Left kidney (tissue), 1 donor: ENCODE data around the gene TUBA4B. TPM values are rescaled to one million over a fixed set of nuclear protein-coding genes. Genes with fewer than 3 reads are reported as not detected.

ENCODE experiments used
- polyA plus RNA-seq: library from polyadenylated mRNA; unstranded; fragments of 120-200 nt; gene quantifications from one replicate; pipeline ENCODE4 v1.2.1, GENCODE V29; 2013; ENCODE audit not compliant: insufficient read length

The TUBA4B gene
- polyA plus RNA-seq, 1 donor, result 0.75 TPM

Other genes with a start within 250 kb of the TUBA4B start
- gene CFAP65, start 211.7 kb upstream of the TUBA4B start, polyA plus RNA-seq, result 0.28 TPM
- gene IHH, start 192.3 kb upstream of the TUBA4B start, polyA plus RNA-seq, result 1.7 TPM
- gene NHEJ1, start 92.4 kb upstream of the TUBA4B start, polyA plus RNA-seq, result 22.2 TPM
- gene SLC23A3, start 83.2 kb upstream of the TUBA4B start, polyA plus RNA-seq, result 22.3 TPM
- gene CNPPD1, start 76.3 kb upstream of the TUBA4B start, polyA plus RNA-seq, result 64.0 TPM
- gene RETREG2, start 75.0 kb upstream of the TUBA4B start, polyA plus RNA-seq, result 105 TPM
- 39.5 TPM for gene ZFAND2B, start 46.5 kb upstream of the TUBA4B start, polyA plus RNA-seq
- gene ABCB6, start 34.3 kb upstream of the TUBA4B start, polyA plus RNA-seq, result 42.6 TPM
- gene ATG9A, start 23.6 kb upstream of the TUBA4B start, polyA plus RNA-seq, result 49.5 TPM
- 73.1 TPM for gene ANKZF1, start 23.4 kb upstream of the TUBA4B start, polyA plus RNA-seq
- 28.7 TPM for gene GLB1L, start 7.8 kb upstream of the TUBA4B start, polyA plus RNA-seq
- 34.9 TPM for gene STK16, start 7.8 kb upstream of the TUBA4B start, polyA plus RNA-seq
- 25.2 TPM for gene TUBA4A, start 675 bp downstream of the TUBA4B start, polyA plus RNA-seq
- gene DNAJB2, start 26.1 kb downstream of the TUBA4B start, polyA plus RNA-seq, result 62.9 TPM
- 0.27 TPM for gene PTPRN, start 56.2 kb downstream of the TUBA4B start, polyA plus RNA-seq
- not detected for gene RESP18, start 79.5 kb downstream of the TUBA4B start, polyA plus RNA-seq
- 60.2 TPM for gene DNPEP, start 134.7 kb downstream of the TUBA4B start, polyA plus RNA-seq
- 5.9 TPM for gene DES, start 165.1 kb downstream of the TUBA4B start, polyA plus RNA-seq
- gene SPEG, start 181.6 kb downstream of the TUBA4B start, polyA plus RNA-seq, result 10.8 TPM
- 41.7 TPM for gene GMPPA, start 245.6 kb downstream of the TUBA4B start, polyA plus RNA-seq